Urothelium cell line (cell line): Measurements from ENCODE around the gene WNT8A.
A peak's percentile ranks its signal among the peaks of the same experiment; 100 is the strongest.

ENCODE experiments used
- DNase-seq: peaks from one replicate; pipeline ENCODE4 v3.0.0; 2011; ENCODE audit warnings: low spot score, mixed read lengths
- FAIRE-seq: peaks from 2 replicates; lab custom pipeline; 2011; peaks lifted over from hg19 to GRCh38; lab: Jason Lieb, UNC

Gene WNT8A

GRCh38 chr5:138138949-138139780 is 55.3 kb downstream of the WNT8A start, which contains the start of gene NME5:
Gene NME5, minus strand, starts transcription at chr5:138139428. Its CDS starts 648 bp downstream, at chr5:138138780.
- FAIRE-seq: no peak

DNA sequence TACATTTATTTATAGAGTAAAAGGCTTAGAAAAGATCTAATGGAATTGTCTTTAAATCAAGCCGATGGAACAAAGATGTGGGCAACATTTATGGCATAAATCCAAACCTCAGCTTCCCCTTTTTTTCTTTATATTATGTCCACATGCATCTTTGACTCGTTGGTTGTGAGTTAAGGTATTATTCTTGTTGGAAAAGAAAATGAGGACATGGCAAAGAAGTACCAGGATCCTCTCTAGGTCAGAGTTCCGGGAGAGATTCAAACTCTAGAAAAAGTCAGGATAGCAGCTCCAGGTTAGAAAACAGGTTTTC is 55.9 kb downstream of the WNT8A start:
- DNase-seq (no peak), FAIRE-seq (no peak)

More at GRCh38 chr5:138138949-138139780, 55.3 kb downstream of the WNT8A start, which contains the start of gene NME5:
- DNase-seq: peak; percentile 42

DNA sequence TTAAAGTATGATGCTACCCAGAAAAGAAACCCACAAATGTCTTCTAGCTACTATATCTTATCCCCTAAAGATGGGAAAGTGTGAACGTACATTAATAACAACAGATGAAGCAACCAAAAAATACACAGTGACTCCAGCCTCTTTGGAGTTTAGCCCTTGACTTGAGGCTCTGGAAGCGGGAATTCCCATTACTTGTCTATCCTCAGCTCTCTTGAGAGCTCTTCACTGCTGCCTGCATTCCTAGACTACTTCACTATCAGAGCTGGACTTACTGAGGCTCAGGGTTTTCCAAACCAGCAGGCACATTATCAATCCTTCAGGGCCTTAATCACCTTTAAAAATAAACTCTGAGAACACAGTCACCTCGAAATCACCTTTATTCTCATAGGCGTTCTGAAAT is 56.4 kb downstream of the WNT8A start:
- FAIRE-seq (no peak), DNase-seq (no peak)
